GM18868 (cell line): ENCODE data around the gene AMH.
"Not testable (repeated sequence)": the region's sequence is repeated elsewhere in the genome, so short reads cannot be mapped to it uniquely, and the experiment has no call there.

ENCODE experiments used
- ATAC-seq: cut with Tn5 transposase; IDR thresholded peaks from one replicate; pipeline ENCODE4 v1.9.1; 2021; ENCODE audit warnings: mild to moderate bottlenecking, moderate library complexity; ENCODE audit not compliant: unreplicated experiment

Gene AMH

DNA sequence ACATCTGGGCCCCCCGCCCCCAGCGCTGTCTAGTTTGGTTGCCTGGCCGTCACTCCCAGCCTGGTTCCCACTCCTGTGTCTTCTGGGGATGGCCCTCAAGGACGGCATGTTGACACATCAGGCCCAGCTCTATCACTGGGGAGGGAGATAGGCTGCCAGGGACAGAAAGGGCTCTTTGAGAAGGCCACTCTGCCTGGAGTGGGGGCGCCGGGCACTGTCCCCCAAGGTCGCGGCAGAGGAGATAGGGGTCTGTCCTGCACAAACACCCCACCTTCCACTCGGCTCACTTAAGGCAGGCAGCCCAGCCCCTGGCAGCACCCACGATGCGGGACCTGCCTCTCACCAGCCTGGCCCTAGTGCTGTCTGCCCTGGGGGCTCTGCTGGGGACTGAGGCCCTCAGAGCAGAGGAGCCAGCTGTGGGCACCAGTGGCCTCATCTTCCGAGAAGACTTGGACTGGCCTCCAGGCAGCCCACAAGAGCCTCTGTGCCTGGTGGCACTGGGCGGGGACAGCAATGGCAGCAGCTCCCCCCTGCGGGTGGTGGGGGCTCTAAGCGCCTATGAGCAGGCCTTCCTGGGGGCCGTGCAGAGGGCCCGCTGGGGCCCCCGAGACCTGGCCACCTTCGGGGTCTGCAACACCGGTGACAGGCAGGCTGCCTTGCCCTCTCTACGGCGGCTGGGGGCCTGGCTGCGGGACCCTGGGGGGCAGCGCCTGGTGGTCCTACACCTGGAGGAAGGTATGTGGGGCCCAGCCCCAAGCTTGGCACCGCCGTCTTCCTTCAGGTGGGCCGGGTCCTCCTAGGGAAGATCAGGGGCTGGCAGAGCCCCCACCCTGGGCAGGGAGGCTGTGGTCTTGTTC, at the start of gene AMH:
AMH (plus strand) TSS at position 314 of the 857 bp plus-strand sequence; CDS start at position 324, 10 bp downstream.
- no peak for ATAC-seq

DNA sequence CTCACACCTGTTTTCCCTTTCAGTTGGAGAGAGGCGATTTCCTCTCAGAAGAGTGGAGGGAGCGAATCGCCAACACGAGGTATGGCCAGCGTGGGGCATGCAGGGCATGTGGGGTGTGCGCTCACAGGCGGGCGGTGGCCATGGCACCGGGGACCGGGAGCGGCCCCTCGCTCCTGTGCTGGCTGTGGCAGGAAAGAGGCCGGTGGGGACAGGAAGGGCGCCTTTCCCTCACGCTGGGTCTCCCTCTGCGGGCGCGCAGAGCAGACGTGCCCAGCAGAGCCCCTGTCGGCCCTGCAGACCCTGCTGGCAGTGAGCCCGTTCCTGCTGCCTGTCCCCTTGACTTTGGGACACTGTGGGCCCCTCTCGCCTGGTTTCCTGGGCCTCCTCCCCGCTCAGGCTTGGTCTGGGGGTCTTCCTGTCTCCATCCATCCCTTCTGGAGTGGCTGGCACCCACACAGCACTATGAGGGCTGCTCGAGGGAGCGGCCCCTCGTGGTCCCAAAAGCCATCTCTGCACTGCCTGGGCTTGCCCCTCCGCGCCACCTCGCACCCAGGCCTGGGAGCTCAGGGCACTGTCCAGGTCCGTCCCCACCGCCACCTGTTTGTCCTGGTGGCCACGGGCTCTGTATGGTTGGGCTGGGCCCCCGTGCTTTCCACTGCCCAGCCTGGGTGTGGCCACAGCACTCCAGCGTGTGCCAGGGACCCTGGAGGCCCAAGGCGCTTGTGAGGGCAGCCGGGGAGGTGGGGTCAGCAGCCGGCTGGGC, 49.1 kb upstream of the AMH start:
- no peak for ATAC-seq

DNA sequence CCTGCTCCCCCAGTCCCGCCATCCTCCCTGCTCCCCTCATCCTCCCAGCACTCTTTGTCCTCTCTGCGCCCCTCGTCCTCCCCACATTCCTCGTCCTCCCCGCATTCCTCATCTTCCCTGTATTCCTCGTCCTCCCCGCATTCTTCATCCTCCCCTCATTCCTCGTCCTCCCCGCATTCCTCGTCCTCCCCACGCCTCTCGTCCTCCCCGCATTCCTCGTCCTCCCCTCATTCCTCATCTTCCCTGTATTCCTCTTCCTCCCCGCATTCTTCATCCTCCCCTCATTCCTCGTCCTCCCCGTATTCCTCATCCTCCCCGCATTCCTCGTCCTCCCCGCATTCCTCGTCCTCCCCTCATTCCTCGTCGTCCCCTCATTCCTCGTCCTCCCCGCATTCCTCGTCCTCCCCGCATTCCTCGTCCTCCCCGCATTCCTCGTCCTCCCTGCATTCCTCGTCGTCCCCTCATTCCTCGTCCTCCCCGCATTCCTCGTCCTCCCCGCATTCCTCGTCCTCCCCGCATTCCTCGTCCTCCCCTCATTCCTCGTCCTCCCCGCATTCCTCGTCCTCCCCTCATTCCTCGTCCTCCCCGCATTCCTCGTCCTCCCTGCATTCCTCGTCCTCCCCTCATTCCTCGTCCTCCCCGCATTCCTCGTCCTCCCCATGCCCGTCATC, 48.4 kb upstream of the AMH start:
- not testable (repeated sequence) for ATAC-seq

DNA sequence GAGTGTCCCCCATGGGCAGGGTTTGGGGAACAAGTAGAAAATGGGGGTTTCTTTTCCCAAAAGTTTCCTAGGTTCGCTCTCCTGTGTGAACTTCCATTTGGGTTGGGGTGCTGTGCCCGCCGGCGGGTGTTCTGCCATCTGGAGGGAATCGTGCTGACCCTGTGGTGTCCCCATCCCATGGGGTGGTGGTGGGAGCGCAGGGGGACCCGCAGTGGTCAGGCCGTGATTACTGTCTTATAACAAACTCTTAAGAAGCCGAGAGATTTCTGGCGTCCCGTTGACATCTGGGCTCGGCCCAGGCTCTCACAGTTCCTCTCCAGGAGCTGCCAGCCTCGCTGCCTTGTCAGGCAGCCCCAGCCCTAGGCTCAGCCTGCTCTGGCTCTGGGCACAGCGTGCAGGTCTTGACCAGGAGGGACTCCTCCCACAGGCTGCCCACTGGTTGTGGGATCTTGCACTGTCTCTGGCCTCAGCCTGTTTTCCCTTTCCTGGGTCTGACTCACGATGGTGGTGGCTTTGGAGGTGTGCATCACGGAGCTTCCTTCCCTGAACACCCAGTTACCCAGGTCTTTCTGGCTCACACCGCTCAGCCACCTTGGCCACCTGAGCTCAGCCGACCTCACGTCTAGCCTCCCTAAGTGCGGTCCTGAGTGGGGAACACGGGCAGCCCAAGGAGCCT, 47.5 kb upstream of the AMH start:
- no peak for ATAC-seq

DNA sequence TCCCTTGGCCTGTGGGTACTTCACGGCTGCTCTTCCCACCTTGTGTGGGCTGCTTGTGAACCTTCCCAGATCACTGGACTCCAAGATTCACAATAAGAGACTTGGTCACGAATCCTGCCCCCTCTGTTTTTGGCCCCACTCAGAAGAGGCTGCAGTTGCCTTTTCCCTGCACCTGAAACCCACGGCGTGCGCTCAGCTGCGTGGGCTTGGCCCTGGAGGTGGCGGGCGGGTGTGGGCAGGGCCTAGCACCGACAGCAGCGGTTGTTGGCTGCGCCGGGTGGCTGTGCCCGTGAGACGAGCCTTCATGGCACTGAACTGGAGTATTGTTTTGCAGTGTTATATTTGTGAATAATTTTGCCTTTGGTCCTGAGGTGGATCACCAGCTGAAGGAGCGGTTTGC, 46.8 kb upstream of the AMH start:
- ATAC-seq: no peak

DNA sequence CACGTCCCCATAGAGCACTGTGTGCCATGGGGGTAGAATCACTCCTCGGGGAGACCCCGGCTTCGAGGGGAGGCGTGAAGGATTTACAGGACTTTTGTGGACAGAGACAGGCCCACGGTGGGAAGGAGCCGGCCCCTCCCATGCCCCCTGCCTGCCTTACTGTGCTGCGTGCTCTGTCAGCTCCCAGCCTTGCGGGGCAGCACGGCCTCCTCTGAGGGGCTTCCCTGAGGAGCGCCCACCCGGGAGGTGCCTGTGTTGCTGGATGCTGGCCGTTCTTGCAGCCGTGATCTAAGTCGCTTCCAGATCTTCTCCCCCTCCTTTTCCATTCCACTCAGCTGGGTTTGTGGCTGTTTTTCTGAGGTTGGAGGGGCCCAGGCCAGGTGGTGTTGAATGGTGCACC, 42.1 kb upstream of the AMH start:
- ATAC-seq: no peak

DNA sequence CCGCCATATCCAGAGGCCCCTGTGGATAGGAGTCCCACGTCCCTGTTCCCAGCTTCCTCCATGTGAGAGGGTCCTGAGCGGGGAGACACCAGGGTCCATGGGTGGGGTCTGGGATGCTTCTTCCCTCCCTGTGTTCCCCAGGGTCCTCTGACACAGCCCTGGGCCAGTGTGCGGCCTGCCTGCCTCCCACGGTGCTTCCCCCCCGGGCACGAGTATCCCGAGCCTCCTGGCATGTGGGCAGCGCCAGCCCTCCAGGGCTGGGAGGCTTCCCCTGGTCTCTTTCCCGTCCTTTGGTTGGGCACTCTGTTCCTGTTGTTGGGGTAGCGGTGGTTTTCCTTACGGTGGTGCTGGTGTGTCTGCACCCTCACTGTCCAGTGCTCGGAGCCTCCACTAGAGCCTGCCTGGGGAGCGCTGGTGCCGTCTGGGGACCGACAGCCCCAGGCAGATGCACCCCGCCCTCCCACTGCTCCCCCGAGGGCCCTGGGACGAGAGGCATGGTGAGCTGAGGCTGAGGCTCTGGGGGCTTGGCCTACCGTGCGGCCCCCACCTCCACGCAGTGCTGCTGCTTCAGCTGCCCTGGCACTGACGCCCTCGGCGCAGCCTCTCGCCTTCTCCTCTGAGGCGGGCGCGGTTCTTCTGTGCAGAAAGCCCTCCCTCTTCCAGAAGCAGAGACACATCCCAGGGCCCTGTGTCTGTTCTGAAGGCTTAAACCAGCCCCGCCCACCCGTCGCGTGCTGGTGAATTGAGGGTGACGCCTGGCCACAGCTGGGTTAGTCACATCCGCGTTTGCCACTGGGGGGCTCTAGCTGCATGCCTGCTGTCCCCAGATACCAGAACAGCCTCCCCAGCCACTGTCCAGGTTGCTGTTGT, 40.9 kb upstream of the AMH start:
- no peak for ATAC-seq

DNA sequence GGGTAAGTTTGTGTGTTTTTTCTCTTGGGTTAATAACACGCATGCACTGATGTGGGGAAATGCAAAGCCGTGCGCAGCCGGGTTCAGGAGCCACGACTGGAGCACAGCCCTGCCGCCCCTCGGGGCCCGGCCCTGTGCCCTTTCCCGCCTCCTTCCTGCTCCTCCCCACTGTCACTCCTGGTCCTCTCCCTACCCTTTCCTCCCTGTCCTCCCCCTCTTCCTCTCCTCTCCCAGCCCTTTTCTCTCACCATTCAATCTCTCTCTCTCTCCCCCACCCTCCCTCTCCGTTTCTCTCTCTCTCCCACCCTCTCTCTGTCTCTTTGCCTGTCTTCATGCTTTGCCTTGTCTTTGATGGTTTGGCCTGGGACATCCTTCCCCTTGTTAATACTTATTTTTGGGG, 40.1 kb upstream of the AMH start:
- no peak for ATAC-seq

DNA sequence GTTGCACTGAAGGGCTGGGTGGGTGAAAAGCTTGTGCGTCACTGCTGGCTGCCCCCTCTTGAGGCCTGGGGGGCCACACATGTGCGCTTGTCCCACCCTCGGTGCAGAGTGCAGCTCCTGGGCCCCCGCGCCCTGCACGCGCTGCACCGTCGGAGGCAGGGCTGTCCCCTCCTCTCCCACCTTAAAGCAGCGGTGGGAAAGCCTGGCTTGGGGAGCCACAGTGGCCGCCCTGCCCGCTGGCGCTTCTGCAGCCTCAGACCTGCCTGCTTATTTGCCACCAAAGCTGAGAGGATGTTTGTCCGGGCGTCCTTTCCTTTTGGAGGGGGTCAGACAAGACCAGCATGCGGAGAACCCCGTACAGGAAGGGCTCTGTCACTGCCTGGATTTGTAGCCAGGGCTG, 39.7 kb upstream of the AMH start:
- no peak for ATAC-seq

DNA sequence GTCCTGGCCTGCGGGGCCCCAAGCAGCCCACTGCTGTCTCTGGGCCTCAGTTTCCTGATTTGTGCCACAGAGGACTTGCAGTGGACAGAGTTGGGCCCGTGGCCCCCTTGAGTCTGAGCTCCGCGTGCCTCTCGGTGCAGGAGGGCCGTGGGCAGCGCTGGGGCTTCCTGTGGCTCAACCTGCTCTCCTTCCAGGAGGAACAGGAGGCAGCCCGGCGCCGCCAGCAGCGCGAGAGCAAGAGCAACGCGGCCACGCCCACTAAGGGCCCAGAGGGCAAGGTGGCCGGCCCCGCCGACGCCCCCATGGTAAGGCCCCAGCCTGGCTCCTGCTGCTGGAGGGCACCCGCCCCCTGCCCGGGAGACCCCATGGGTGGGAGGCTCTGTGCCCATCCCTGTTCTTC, 38.9 kb upstream of the AMH start:
- ATAC-seq: no peak

DNA sequence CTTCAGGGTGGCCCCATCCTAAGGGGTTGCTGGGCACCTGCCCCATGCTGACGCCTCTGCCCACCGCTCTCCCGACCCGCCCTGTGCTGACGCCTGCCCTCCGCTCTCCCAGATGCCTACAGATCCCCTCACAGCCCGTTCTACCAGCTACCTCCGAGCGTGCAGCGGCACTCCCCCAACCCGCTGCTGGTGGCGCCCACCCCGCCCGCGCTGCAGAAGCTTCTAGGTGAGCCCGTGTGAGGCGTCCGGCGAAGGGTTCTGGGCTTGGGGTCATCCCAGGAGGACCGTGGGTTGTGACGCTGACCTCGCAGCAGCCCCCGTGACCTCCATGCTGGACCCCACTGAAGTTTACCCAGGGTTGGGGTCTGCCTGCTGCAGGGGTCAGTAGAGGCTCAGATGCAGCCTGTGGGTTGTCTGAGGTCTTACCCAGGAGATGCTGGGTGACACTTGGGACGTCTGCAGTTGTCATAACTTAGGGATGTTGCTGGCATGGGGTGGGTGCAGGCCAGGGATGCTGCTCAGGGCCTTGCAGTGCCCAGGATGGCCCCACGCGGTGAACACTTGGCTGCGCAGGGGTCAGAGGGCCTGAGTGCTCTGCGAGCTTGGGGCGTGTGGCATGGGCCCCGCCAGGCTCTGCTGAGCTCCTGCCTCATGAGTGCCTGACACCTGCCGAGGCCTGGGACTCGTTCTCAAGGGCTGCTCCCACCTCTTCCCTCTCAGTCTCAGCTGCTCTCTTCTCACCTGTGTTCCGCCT, 38.0 kb upstream of the AMH start:
- ATAC-seq: no peak

DNA sequence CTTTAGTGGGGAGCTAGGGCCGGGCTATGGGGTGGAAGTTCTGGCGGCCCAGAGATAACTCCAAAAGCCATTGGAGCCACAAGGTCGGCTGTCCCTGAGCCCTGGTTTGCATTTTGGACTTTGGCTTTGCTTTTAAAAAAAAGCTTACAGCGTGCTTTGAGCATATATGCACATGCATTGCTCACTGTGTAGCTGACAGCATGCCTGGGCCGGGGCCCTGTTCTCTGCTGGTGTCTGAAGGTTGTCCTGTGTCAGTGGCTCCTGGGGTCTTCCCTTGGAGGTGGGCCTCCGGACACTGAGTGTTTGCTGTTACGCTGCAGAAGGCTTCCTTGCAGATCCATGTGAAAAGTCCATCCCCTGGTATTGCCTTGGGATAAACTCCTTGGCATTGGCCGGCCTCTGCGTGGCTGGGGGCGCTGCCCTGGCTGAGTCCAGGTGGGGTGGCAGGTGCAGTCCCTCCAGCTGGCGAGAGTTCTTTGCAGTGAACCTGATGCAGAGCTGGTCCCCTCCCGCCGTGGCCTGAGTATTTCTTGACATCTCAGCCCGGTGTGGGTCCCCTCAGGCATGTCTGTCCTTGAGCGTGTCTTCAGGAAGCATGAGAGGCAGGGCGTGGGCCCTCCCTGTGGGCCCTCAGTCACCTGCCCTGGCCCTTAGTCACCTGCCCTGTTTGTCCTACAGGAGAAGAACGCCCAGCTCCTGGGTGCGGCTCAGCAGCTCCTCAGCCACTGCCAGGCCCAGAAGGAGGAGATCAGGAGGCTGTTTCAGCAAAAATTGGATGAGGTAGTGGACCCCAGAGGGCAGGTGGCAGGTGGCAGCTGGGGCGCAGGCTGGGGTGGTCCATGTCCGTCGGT, 36.0 kb upstream of the AMH start:
- no peak for ATAC-seq

DNA sequence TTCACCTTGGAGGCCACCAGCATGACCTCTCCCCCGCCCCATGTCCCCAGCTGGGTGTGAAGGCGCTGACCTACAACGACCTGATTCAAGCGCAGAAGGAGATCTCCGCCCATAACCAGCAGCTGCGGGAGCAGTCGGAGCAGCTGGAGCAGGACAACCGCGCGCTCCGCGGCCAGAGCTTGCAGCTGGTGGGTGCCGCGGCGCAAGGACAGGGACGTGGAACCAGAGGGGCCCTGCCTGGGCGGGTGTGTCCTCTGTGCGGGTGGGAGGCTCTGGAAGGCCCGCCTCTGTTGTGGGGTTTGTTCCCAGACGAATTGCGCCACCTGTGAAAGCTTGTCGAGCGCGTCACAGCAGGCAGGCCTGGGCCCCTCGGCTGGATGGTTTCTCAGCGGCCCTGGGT, 35.3 kb upstream of the AMH start:
- ATAC-seq: no peak

DNA sequence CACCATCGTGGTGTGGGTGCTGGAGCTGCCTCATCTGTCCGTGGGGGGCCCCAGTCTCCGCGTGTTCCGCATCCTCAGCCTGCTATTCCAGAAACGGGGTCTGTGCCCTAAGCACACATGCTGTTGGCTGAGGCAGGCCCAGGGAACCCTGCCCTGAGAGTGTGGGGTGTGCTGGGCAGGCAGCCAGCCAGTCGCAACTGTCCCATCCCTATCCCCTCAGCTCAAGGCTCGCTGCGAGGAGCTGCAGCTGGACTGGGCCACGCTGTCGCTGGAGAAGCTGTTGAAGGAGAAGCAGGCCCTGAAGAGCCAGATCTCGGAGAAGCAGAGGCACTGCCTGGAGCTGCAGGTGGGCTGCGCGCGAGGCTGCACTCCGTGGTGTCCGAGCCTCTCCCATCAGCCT, 34.9 kb upstream of the AMH start:
- ATAC-seq: no peak

DNA sequence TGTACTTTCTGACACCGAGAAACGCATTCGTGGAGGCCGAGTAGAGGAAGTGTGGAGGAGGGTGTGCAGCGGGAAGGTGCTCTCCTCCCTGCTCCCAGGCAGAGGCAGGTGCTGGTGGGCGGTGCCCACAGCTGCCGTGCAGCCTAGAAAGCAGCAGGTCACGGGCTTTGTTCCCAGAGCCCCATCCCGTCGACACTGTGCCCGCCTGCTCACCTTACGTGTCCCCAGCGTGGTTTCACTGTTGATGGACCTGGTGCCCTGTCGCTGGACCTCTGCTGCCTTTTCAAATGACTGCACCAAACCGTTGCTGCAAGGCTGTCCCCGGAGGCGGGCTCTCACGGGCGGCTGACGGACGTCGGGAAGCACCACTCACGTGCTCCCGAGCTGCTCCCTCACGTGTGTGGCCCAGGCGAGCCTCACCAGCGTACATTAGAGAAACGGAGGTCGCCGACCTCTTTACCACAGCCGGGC, 33.8 kb upstream of the AMH start:
- ATAC-seq: no peak

DNA sequence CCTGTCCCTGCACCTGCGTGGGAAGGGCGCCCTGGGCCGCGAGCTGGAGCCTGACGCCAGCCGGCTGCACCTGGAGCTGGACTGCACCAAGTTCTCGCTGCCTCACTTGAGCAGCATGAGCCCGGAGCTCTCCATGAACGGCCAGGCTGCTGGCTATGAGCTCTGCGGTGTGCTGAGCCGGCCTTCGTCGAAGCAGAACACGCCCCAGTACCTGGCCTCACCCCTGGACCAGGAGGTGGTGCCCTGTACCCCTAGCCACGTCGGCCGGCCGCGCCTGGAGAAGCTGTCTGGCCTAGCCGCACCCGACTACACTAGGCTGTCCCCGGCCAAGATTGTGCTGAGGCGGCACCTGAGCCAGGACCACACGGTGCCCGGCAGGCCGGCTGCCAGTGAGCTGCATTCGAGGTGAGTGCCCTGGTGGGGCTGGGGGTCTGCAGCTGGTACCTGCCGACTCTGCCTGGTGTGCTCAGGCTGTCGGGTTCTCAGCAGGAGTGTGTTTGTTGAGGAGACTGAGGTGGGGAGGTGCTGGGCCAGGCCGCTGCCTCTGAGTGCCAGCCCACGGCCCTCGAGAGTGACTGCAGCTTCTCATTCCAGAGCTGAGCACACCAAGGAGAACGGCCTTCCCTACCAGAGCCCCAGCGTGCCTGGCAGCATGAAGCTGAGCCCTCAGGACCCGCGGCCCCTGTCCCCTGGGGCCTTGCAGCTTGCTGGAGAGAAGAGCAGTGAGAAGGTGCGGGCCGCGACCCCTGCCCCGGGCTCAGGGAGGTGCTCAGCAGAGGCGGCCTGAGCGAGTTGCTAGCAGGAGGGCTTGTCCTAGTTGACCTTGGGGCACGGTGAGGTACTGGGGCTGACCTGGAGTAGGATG, 32.5 kb upstream of the AMH start:
- no peak for ATAC-seq

DNA sequence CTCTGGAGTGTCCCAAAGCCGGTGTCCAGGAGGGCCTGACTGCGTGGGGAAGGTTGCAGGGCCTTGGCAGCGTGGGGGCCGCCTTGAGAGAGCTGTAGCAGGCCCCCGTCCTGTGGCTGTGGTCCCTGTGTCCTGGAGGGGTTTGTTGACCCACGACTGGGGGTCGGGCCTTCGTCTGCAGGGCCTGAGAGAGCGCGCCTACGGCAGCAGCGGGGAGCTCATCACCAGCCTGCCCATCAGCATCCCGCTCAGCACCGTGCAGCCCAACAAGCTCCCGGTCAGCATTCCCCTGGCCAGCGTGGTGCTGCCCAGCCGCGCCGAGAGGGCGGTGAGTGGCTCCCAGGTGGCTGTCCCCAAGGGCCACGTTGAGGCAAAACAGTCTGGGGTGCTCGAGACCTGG, 31.5 kb upstream of the AMH start:
- no peak for ATAC-seq

DNA sequence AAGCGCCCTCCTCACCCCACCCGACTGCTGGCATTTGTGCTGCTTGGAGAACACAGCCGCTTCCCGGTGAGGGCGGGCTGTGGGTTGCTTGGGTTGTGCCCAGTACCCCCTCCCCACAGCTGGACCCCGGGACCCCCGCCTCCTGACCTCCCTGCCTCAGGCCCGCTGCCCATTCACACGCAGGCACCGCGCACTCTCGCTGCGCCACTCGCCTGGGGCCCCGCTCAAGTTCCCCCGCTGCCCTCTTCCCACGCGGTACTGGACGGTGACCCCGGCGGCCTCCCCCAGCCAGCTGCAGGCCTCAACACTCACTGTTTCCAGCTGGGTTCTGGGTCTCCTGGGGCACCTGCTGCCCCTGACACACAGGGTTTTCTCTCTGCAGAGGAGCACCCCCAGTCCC, 29.4 kb upstream of the AMH start:
- no peak for ATAC-seq
